DOHH2 (cell line): Measurements from ENCODE around the gene ZNF638.

Source experiments
- H3F3A ChIP-seq: fragments of 200-600 bp; sonication (generic), shearing (Covaris generic); 2 replicates; pipeline ENCODE4 v1.6.0; 2016; ENCODE audit warnings: antibody characterized with exemption, mild to moderate bottlenecking; ENCODE audit not compliant: control insufficient read depth, insufficient read depth
- H3K27ac ChIP-seq: fragments of 200-600 bp; sonication (generic); 2 replicates; pipeline ENCODE4 v1.5.1; 2014; ENCODE audit warnings: low read depth, mild to moderate bottlenecking, low read length, moderate library complexity
- H3K27me3 ChIP-seq: fragments of 200-600 bp; sonication (generic); 2 replicates; pipeline ENCODE4 v1.6.1; 2014; ENCODE audit warnings: mild to moderate bottlenecking, low read length, mixed read lengths; ENCODE audit not compliant: control insufficient read depth
- H3K36me3 ChIP-seq: fragments of 200-600 bp; sonication (generic); 2 replicates; pipeline ENCODE4 v1.6.1; 2014; ENCODE audit warnings: mild to moderate bottlenecking, low read length, moderate library complexity, mixed read lengths; ENCODE audit not compliant: control insufficient read depth
- H3K4me1 ChIP-seq: fragments of 200-600 bp; sonication (generic); 2 replicates; pipeline ENCODE4 v1.6.1; 2014; ENCODE audit warnings: mild to moderate bottlenecking, low read length, mixed read lengths; ENCODE audit not compliant: control insufficient read depth
- H3K4me2 ChIP-seq: fragments of 200-600 bp; sonication (generic); 2 replicates; pipeline ENCODE4 v1.6.0; 2014; ENCODE audit warnings: mild to moderate bottlenecking, low read length, moderate library complexity
- H3K4me3 ChIP-seq: fragments of 200-600 bp; sonication (generic); 2 replicates; pipeline ENCODE4 v1.5.1; 2014; ENCODE audit warnings: mild to moderate bottlenecking, low read length, mixed read lengths
- H3K79me2 ChIP-seq: fragments of 200-600 bp; sonication (generic); 2 replicates; pipeline ENCODE4 v1.6.1; 2014; ENCODE audit warnings: mild to moderate bottlenecking, low read length, mixed read lengths; ENCODE audit not compliant: control insufficient read depth
- H3K9me2 ChIP-seq: fragments of 200-600 bp; sonication (generic); replicated peaks from 2 replicates; pipeline ENCODE4 v1.6.1; 2014; ENCODE audit warnings: mild to moderate bottlenecking, low read length, mixed read lengths; ENCODE audit not compliant: control insufficient read depth
- H3K9me3 ChIP-seq: fragments of 200-600 bp; sonication (generic); 2 replicates; pipeline ENCODE4 v1.6.1; 2014; ENCODE audit warnings: antibody characterized with exemption, low read length, mixed read lengths; ENCODE audit not compliant: control insufficient read depth, insufficient read depth
- H4K20me1 ChIP-seq: fragments of 200-600 bp; sonication (generic); 2 replicates; pipeline ENCODE4 v1.6.0; 2014; ENCODE audit warnings: low read depth, mild to moderate bottlenecking, antibody characterized with exemption, low read length, moderate library complexity; ENCODE audit not compliant: control insufficient read depth, insufficient read depth
- CTCF ChIP-seq: fragments of 200-600 bp; sonication (generic); IDR thresholded peaks from one replicate; pipeline ENCODE4 v1.5.1; 2014; ENCODE audit warnings: antibody characterized with exemption, mild to moderate bottlenecking, low read depth, low read length; ENCODE audit not compliant: poor library complexity, severe bottlenecking
- EZH2phosphoT487 ChIP-seq: fragments of 200-600 bp; sonication (generic); IDR thresholded peaks from 2 replicates; pipeline ENCODE4 v1.6.1; 2017; ENCODE audit warnings: borderline replicate concordance, mild to moderate bottlenecking, antibody characterized with exemption, low read length, moderate library complexity, mixed read lengths

Gene ZNF638

GRCh38 chr2:71337776-71338175 is 6.2 kb downstream of the ZNF638 start:
- Histone ChIP-seq H3K27ac (no peak overlapping the region), H3K79me2 (peaks cover 100% of the 10 kb centered on the region), H3K4me1 (peaks cover 14% of the 10 kb centered on the region), H3F3A (no peaks in the 10 kb centered on the region), H3K27me3 (no peaks in the 10 kb centered on the region), H3K4me3 (no peak overlapping the region), H3K9me2 (no peaks in the 10 kb centered on the region), H4K20me1 (peaks cover 17% of the 10 kb centered on the region), H3K36me3 (peaks cover 34% of the 10 kb centered on the region), H3K9me3 (no peaks in the 10 kb centered on the region), H3K4me2 (no peak overlapping the region)
- TF ChIP-seq EZH2phosphoT487 (no peak), CTCF (no peak)

- no peak for TF ChIP-seq EZH2phosphoT487
- TF ChIP-seq CTCF = no peak
- no peaks in the 10 kb centered on the region for H3F3A ChIP-seq
- peaks cover 8% of the 10 kb centered on the region for H4K20me1 ChIP-seq
- H3K27ac ChIP-seq = no peak overlapping the region
- H3K4me1 ChIP-seq = no peaks in the 10 kb centered on the region
- no peaks in the 10 kb centered on the region for H3K27me3 ChIP-seq
- no peak overlapping the region for H3K4me2 ChIP-seq
- H3K79me2 ChIP-seq = peaks cover 100% of the 10 kb centered on the region
- H3K4me3 ChIP-seq = no peak overlapping the region
- peaks cover 21% of the 10 kb centered on the region for H3K36me3 ChIP-seq
- H3K9me2 ChIP-seq = no peaks in the 10 kb centered on the region
- no peaks in the 10 kb centered on the region for H3K9me3 ChIP-seq
These were observed 8.1 kb downstream of the ZNF638 start for GRCh38 chr2:71339685-71340084.

GRCh38 chr2:71340176-71340575 is 8.6 kb downstream of the ZNF638 start:
- Histone ChIP-seq H3K9me3 (no peaks in the 10 kb centered on the region), H3K4me3 (no peak overlapping the region), H3K36me3 (peaks cover 17% of the 10 kb centered on the region), H3K9me2 (no peaks in the 10 kb centered on the region), H3K27me3 (no peaks in the 10 kb centered on the region), H3K79me2 (peaks cover 100% of the 10 kb centered on the region), H3K4me2 (no peak overlapping the region), H4K20me1 (peaks cover 8% of the 10 kb centered on the region), H3K4me1 (no peaks in the 10 kb centered on the region), H3F3A (no peaks in the 10 kb centered on the region), H3K27ac (no peak overlapping the region)
- TF ChIP-seq EZH2phosphoT487 (no peak), CTCF (no peak)

- Histone ChIP-seq H3K79me2 (peaks cover 100% of the 10 kb centered on the region), H3K4me3 (no peak overlapping the region), H4K20me1 (peaks cover 4% of the 10 kb centered on the region), H3K9me2 (no peaks in the 10 kb centered on the region), H3F3A (no peaks in the 10 kb centered on the region), H3K27ac (no peak overlapping the region), H3K36me3 (peaks cover 12% of the 10 kb centered on the region), H3K27me3 (no peaks in the 10 kb centered on the region), H3K4me1 (no peaks in the 10 kb centered on the region), H3K4me2 (no peak overlapping the region), H3K9me3 (no peaks in the 10 kb centered on the region)
- no peak for TF ChIP-seq CTCF
- no peak for TF ChIP-seq EZH2phosphoT487
These were observed 10.1 kb downstream of the ZNF638 start for GRCh38 chr2:71341645-71342044.
